Fibroblast of mammary gland (primary cell): ENCODE measurements around the gene UBE2G2.

Experiments
- DNase-seq: peaks from one replicate; pipeline ENCODE4 v3.0.0-alpha.2; 2010; ENCODE audit warnings: low read depth
- H3K4me3 ChIP-seq: 2 replicates; pipeline ENCODE4 v1.5.1; 2011; ENCODE audit warnings: low read depth, mild to moderate bottlenecking, low read length, moderate library complexity; ENCODE audit not compliant: control insufficient read depth
- TF ChIP-seq, protein P1 (sequence below): conservative IDR thresholded peaks from 2 replicates; pipeline ENCODE4 v1.5.1; 2011; ENCODE audit warnings: low read depth, low read length, inconsistent platforms; ENCODE audit not compliant: control insufficient read depth, insufficient read depth

Gene UBE2G2

DNA sequence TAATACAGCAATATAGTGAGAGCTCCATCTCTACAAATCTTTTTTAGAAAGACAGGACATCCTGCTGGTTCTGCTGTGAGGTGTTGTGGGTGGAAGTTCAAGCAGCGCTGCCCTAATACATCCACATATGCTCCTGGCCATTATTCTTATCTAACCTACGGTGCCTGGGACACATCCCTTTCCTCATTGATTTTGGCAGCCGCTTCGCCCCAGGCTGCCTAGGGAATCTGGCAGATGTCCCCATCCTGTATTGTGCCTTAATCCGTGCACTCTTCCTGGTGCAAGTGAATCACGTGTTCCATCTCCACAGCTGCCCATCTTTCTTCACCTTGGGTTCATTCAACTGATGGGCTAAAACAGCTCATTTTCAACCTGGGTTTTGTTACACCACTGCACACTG, 3.1 kb upstream of the UBE2G2 start:
- TF ChIP-seq, protein P1, sequence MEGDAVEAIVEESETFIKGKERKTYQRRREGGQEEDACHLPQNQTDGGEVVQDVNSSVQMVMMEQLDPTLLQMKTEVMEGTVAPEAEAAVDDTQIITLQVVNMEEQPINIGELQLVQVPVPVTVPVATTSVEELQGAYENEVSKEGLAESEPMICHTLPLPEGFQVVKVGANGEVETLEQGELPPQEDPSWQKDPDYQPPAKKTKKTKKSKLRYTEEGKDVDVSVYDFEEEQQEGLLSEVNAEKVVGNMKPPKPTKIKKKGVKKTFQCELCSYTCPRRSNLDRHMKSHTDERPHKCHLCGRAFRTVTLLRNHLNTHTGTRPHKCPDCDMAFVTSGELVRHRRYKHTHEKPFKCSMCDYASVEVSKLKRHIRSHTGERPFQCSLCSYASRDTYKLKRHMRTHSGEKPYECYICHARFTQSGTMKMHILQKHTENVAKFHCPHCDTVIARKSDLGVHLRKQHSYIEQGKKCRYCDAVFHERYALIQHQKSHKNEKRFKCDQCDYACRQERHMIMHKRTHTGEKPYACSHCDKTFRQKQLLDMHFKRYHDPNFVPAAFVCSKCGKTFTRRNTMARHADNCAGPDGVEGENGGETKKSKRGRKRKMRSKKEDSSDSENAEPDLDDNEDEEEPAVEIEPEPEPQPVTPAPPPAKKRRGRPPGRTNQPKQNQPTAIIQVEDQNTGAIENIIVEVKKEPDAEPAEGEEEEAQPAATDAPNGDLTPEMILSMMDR, result no peak
- no peak for DNase-seq
- H3K4me3 ChIP-seq, result no peak overlapping the region

DNA sequence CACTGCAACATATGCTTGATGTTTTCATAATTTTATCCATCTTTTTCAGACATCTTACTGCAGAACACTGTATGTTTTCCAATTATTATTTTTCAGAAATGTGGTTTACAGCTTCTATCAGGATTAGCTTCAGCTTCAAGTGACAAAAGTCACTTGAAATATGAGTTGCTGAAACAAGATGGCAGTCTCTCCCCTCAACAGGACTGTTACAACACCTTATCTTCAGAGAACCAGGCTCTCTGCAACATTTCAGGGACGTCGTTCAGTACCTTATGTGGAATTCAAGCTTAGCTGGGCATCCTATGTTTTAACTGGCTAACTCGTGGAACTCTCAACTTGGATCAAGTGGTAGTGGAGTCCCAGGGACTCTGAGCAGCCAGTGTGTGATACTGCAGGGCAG, 2.0 kb upstream of the UBE2G2 start:
- TF ChIP-seq, protein P1, result no peak
- no peak overlapping the region for H3K4me3 ChIP-seq
- no peak for DNase-seq

GRCh38 chr21:44802396-44803153, 955 bp upstream of the UBE2G2 start:
- TF ChIP-seq, protein P1, result no peak

DNA sequence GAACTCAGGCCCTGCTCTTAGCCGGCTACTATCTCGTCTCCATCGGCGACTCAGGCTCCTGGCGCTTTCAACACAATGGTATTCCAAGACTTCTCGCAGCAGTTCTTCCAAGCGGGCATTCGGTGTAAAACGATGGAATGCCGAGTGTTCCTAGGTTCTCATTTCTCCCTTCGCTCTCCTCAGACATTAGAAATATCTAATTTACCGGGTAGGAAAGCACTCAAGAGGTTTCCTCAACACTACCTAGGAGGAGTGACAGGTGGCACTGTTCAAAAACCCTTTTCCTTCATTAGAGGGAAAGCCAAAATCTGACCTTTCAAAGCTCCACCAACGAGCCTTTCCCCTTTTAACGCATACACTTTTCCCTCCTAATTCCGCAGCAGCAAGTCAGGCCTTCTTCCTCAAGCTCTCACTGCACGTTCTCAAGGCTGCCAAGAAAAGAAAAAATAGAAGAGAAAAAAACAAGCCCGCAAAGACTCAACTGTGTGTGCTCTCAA, 601 bp downstream of the UBE2G2 start:
- H3K4me3 ChIP-seq, result peak overlapping the region; percentile 75
- TF ChIP-seq, protein P1, result peak; percentile 34
- DNase-seq, result peak; percentile 39

More at GRCh38 chr21:44802396-44803153, 955 bp upstream of the UBE2G2 start:
- no peak for DNase-seq
- H3K4me3 ChIP-seq, result peak overlapping the region; percentile 75

- DNase-seq, result peak; percentile 69
- TF ChIP-seq, protein P1, result peak; percentile 57
- peak overlapping the region; percentile 75 for H3K4me3 ChIP-seq
These were observed 1.5 kb downstream of the UBE2G2 start for GRCh38 chr21:44800103-44800502.

GRCh38 chr21:44799646-44800045, 2.0 kb downstream of the UBE2G2 start:
- no peak overlapping the region for H3K4me3 ChIP-seq
- no peak for DNase-seq
- TF ChIP-seq, protein P1, result no peak

DNA sequence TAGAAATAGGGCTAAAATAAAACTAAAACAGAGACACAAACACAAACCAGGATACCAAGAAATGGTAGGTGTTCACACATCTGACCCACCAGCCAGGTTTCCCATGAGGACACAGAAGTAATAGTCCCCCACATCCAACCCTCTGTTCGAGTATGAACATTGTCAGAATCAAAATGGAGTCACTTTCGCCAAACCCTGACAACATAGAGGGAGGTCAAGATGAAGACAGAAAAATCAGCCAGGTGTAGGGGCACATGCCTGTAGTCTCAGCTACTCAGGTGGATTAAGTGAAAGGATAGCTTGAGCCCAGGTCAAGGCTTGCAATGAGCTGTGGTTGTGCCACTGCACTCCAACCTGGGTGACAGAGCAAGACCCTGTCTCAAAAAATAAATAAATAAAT, 3.8 kb downstream of the UBE2G2 start:
- H3K4me3 ChIP-seq, result no peak overlapping the region
- no peak for DNase-seq
- TF ChIP-seq, protein P1, result no peak
